ENCODE measurements around the gene TBX1.

The TBX1 gene

DNA sequence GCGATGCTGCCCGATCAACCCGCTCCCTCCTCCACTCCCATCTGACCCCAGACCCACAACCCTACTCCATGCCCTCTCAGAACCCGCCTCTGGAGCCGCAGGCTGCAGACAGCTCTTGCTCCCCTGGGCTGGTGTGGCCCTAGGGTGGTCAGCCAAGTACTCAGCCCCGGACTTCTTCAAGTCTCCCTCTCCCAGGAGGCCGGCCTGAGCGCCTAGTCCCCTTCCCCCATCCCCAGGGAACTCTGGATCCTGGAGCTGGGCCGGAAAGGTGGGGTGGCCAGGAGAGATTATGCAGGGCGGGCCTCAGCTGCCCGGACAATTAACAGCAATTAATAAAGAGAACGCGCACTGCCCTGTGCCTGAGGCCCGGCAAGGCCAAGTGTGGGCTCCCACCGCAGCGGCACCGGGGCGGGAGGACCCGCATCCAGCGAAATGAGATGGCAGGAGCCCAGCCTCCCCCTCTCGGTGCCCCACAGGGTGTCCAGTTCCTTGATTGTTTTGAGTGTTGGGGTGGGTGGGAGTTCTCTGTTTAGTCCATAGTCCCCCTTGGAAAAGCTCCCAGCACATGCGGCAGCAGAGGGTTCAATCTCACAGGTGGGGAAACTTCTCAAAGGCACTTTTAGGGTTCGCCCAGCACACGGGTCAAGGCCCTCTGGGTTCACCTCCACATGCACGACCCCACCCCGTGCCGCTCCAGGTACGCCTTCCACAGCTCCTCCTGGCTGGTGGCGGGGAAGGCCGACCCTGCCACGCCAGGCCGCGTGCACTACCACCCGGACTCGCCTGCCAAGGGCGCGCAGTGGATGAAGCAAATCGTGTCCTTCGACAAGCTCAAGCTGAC, 3.1 kb downstream of the TBX1 start:
- H3K36me3 ChIP-seq (ENCODE audit: control insufficient read depth, insufficient read depth, low read length): no peaks in the 10 kb centered on the region
- H3K4me3 ChIP-seq (replicated peaks; ENCODE audit: low read depth, low read length): no peak overlapping the region
- no peak for DNase-seq (ENCODE audit: extremely low read depth, insufficient read length)
- TF ChIP-seq, protein P1, sequence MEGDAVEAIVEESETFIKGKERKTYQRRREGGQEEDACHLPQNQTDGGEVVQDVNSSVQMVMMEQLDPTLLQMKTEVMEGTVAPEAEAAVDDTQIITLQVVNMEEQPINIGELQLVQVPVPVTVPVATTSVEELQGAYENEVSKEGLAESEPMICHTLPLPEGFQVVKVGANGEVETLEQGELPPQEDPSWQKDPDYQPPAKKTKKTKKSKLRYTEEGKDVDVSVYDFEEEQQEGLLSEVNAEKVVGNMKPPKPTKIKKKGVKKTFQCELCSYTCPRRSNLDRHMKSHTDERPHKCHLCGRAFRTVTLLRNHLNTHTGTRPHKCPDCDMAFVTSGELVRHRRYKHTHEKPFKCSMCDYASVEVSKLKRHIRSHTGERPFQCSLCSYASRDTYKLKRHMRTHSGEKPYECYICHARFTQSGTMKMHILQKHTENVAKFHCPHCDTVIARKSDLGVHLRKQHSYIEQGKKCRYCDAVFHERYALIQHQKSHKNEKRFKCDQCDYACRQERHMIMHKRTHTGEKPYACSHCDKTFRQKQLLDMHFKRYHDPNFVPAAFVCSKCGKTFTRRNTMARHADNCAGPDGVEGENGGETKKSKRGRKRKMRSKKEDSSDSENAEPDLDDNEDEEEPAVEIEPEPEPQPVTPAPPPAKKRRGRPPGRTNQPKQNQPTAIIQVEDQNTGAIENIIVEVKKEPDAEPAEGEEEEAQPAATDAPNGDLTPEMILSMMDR (IDR thresholded peaks at IDR 0.05; ENCODE audit: insufficient read depth, low read length, poor library complexity, severe bottlenecking): no peak
- H3K27me3 ChIP-seq (replicated peaks; ENCODE audit: control insufficient read depth, insufficient read depth, low read length): no peaks in the 10 kb centered on the region; the same call in 1 of the 2 replicates

DNA sequence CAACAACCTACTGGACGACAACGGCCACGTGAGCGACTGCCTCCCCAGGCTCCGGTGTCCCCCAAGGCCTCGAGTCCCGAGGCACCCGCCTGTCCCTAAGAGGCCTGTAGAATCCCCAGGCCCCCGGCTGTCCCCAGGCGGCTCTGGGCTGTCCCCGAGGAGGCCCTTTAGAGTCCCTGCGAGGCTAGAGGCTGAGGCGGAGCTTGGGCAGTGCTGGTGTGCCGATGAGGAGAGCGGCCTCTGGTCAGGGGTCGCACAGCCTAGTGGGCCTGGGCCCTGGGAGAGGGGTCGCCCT, 3.7 kb downstream of the TBX1 start:
- no peaks in the 10 kb centered on the region; the same call in 1 of the 2 replicates for H3K27me3 ChIP-seq (replicated peaks; ENCODE audit: control insufficient read depth, insufficient read depth, low read length)
- DNase-seq (ENCODE audit: extremely low read depth, insufficient read length): no peak
- no peak overlapping the region for H3K4me3 ChIP-seq (replicated peaks; ENCODE audit: low read depth, low read length)
- no peaks in the 10 kb centered on the region for H3K36me3 ChIP-seq (ENCODE audit: control insufficient read depth, insufficient read depth, low read length)
- TF ChIP-seq, protein P1 (IDR thresholded peaks at IDR 0.05; ENCODE audit: insufficient read depth, low read length, poor library complexity, severe bottlenecking): no peak

DNA sequence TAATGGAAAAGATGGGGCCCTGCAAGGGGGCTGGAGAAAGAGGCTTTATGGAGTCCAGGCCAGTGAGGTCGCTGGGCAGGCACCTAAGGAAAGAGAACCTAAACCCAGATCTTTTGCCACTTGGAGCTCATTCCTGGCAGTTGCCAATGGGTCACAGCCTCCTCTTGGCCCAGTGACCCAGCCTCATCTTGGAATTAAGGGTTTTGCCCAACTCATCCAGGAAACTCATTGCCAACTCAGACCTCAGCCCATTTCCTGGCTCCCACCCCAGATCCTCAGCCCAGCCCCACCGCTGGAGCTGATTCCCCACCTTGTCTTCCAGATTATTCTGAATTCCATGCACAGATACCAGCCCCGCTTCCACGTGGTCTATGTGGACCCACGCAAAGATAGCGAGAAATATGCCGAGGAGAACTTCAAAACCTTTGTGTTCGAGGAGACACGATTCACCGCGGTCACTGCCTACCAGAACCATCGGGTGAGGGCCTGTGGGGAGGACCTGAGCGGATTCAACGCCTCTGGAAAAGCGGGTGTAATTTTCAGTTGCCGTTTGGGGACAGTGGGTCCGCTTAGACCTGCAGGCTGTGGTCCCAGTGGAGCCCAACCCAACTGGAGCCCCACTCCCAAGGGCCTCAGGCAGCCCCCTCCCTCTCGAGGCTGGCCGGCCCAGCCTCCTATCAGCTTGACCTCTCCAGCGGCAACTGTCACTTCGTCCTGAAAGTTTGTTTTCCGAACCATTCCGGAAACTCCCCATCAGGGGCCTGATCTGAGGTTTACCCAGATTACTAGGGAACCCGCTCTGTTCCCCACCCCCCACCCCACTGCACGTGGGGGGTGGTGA, 4.3 kb downstream of the TBX1 start:
- Histone ChIP-seq H3K27me3 (replicated peaks; ENCODE audit: control insufficient read depth, insufficient read depth, low read length) (no peaks in the 10 kb centered on the region; the same call in none of the 2 replicates), H3K36me3 (ENCODE audit: control insufficient read depth, insufficient read depth, low read length) (no peaks in the 10 kb centered on the region), H3K4me3 (replicated peaks; ENCODE audit: low read depth, low read length) (no peak overlapping the region)
- TF ChIP-seq, protein P1 (IDR thresholded peaks at IDR 0.05; ENCODE audit: insufficient read depth, low read length, poor library complexity, severe bottlenecking): no peak
- DNase-seq (ENCODE audit: extremely low read depth, insufficient read length): no peak

DNA sequence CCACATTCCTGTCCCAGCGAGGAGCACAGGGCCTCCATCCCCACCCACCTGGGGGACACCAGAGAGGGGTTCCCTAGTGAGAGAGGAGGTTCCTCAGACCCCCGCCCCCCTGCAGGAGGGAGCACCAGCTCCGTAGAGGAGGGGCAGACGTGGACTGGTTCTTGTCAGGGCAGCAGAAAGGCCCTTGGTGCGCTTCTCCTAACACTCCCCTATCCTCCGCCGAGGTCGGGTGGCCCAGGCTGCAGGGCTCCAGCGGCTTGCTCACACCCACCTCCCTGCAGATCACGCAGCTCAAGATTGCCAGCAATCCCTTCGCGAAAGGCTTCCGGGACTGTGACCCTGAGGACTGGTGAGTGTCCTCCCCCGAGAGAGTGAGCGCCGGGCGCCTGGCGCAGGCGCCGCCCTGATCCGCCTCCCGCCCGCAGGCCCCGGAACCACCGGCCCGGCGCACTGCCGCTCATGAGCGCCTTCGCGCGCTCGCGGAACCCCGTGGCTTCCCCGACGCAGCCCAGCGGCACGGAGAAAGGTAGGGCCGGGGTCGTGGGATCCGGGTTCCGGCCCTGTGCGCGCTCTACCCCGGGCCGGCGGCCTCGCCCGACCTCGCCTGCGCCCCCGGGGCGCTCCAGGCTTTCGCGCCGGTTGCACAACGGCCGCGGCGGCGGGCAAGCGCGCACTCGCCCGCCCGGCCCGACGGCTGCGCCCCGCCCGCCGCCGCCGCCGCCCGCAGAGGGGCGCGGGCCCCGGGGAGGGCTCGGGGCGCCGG, 5.1 kb downstream of the TBX1 start:
- DNase-seq (ENCODE audit: extremely low read depth, insufficient read length): no peak
- H3K36me3 ChIP-seq (ENCODE audit: control insufficient read depth, insufficient read depth, low read length): no peaks in the 10 kb centered on the region
- H3K27me3 ChIP-seq (replicated peaks; ENCODE audit: control insufficient read depth, insufficient read depth, low read length): no peaks in the 10 kb centered on the region; the same call in none of the 2 replicates
- H3K4me3 ChIP-seq (replicated peaks; ENCODE audit: low read depth, low read length): no peak overlapping the region
- TF ChIP-seq, protein P1 (IDR thresholded peaks at IDR 0.05; ENCODE audit: insufficient read depth, low read length, poor library complexity, severe bottlenecking): no peak

DNA sequence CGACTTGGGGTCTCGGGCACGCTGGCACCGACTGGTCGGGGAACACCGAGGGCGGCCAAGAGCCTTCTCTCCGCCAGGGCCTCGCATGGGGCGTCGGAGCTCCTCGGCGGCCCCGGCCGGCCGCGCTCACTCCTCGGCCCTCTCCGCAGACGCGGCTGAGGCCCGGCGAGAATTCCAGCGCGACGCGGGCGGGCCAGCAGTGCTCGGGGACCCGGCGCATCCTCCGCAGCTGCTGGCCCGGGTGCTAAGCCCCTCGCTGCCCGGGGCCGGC, 5.6 kb downstream of the TBX1 start:
- TF ChIP-seq, protein P1 (IDR thresholded peaks at IDR 0.05; ENCODE audit: insufficient read depth, low read length, poor library complexity, severe bottlenecking): no peak
- no peaks in the 10 kb centered on the region for H3K36me3 ChIP-seq (ENCODE audit: control insufficient read depth, insufficient read depth, low read length)
- DNase-seq (ENCODE audit: extremely low read depth, insufficient read length): no peak
- H3K4me3 ChIP-seq (replicated peaks; ENCODE audit: low read depth, low read length): no peak overlapping the region
- H3K27me3 ChIP-seq (replicated peaks; ENCODE audit: control insufficient read depth, insufficient read depth, low read length): no peaks in the 10 kb centered on the region; the same call in none of the 2 replicates
